ENCODE data around the gene CLP1. TPM values are rescaled to one million over a fixed set of nuclear protein-coding genes. Genes with fewer than 3 reads are reported as not detected.
"Not testable (repeated sequence)": the region's sequence is repeated elsewhere in the genome, so short reads cannot be mapped to it uniquely, and the experiment has no call there.

The CLP1 gene
- total RNA-seq, 1 donor from 2014 or later: 20.7 TPM

- H3K4me3 Mint-ChIP-seq: peak within 1 kb of the TSS; percentile 85
- H3K36me3 Mint-ChIP-seq: no peaks in the 10 kb centered on the region
These were observed 7.5 kb upstream of the CLP1 start, which contains the start of gene YPEL4 for GRCh38 chr11:57649826-57650738. Gene YPEL4 (minus strand): TSS chr11:57649912. CDS start chr11:57647107, 2,805 bp downstream.

GRCh38 chr11:57650739-57651090 is 6.8 kb upstream of the CLP1 start:
- no peak for DNase-seq (ENCODE audit: extremely low spot score, unreplicated experiment)
- no peak for TF ChIP-seq CTCF (conservative IDR thresholded peaks at IDR 0.05)
- Mint-ChIP-seq H3K36me3 (no peaks in the 10 kb centered on the region), H3K9me3 (no peaks in the 10 kb centered on the region), H3K4me1 (ENCODE audit: unreplicated experiment) (peaks cover 49% of the 10 kb centered on the region), H3K27me3 (peaks cover 63% of the 10 kb centered on the region), H3K27ac (peak overlapping the region; percentile 5), H3K4me3 (peak overlapping the region; percentile 82)

More at GRCh38 chr11:57649826-57650738, 7.5 kb upstream of the CLP1 start, which contains the start of gene YPEL4:
- Mint-ChIP-seq H3K4me1 (ENCODE audit: unreplicated experiment) (peaks cover 55% of the 10 kb centered on the region), H3K27ac (peak within 1 kb of the TSS; percentile 85), H3K27me3 (peaks cover 63% of the 10 kb centered on the region), H3K9me3 (no peaks in the 10 kb centered on the region)
- DNase-seq (ENCODE audit: extremely low spot score, unreplicated experiment): no peak
- no peak for TF ChIP-seq CTCF (conservative IDR thresholded peaks at IDR 0.05)

- Mint-ChIP-seq H3K27ac (no peak overlapping the region), H3K9me3 (no peaks in the 10 kb centered on the region), H3K27me3 (peaks cover 57% of the 10 kb centered on the region), H3K4me3 (no peak overlapping the region), H3K36me3 (no peaks in the 10 kb centered on the region), H3K4me1 (ENCODE audit: unreplicated experiment) (peaks cover 44% of the 10 kb centered on the region)
- no peak for TF ChIP-seq CTCF (conservative IDR thresholded peaks at IDR 0.05)
- no peak for DNase-seq (ENCODE audit: extremely low spot score, unreplicated experiment)
These were observed 6.2 kb upstream of the CLP1 start for GRCh38 chr11:57651408-57651807.

GRCh38 chr11:57652230-57652629 is 5.3 kb upstream of the CLP1 start:
- not testable (repeated sequence) for H3K4me3 Mint-ChIP-seq; DNase-seq (ENCODE audit: extremely low spot score, unreplicated experiment); H3K36me3 Mint-ChIP-seq; H3K27ac Mint-ChIP-seq; H3K9me3 Mint-ChIP-seq
- Mint-ChIP-seq H3K4me1 (ENCODE audit: unreplicated experiment) (peaks cover 44% of the 10 kb centered on the region), H3K27me3 (peaks cover 49% of the 10 kb centered on the region)

- Mint-ChIP-seq H3K36me3 (peaks cover 2% of the 10 kb centered on the region), H3K9me3 (no peaks in the 10 kb centered on the region), H3K4me1 (ENCODE audit: unreplicated experiment) (peaks cover 45% of the 10 kb centered on the region), H3K27ac (peak overlapping the region; percentile 28), H3K4me3 (no peak overlapping the region), H3K27me3 (peaks cover 45% of the 10 kb centered on the region)
- DNase-seq (ENCODE audit: extremely low spot score, unreplicated experiment): no peak
- no peak for TF ChIP-seq CTCF (conservative IDR thresholded peaks at IDR 0.05)
These were observed 4.9 kb upstream of the CLP1 start for GRCh38 chr11:57652662-57653061.

- no peak for DNase-seq (ENCODE audit: extremely low spot score, unreplicated experiment)
- Mint-ChIP-seq H3K27ac (peak overlapping the region; percentile 28), H3K4me3 (no peak overlapping the region), H3K36me3 (peaks cover 3% of the 10 kb centered on the region), H3K9me3 (no peaks in the 10 kb centered on the region), H3K4me1 (ENCODE audit: unreplicated experiment) (peaks cover 45% of the 10 kb centered on the region), H3K27me3 (peaks cover 40% of the 10 kb centered on the region)
- no peak for TF ChIP-seq CTCF (conservative IDR thresholded peaks at IDR 0.05)
These were observed 4.4 kb upstream of the CLP1 start for GRCh38 chr11:57653163-57653562.
